HG03280 (cell line): ENCODE results near the gene THAP3.

Experiments
- ATAC-seq: cut with Tn5 transposase; IDR thresholded peaks from one replicate; pipeline ENCODE4 v1.9.1; 2021; ENCODE audit warnings: mild to moderate bottlenecking, moderate library complexity; ENCODE audit not compliant: unreplicated experiment

Gene THAP3

GRCh38 chr1:6603915-6604558, 20.6 kb upstream of the THAP3 start:
- no peak for ATAC-seq

GRCh38 chr1:6612641-6613360, 11.9 kb upstream of the THAP3 start:
- ATAC-seq = no peak

GRCh38 chr1:6613361-6614018, 11.2 kb upstream of the THAP3 start, which contains the start of gene PHF13:
Gene PHF13, plus strand, starts transcription at chr1:6613731. Its CDS starts 336 bp downstream, at chr1:6614067.
- ATAC-seq = peak; percentile 91

GRCh38 chr1:6614019-6614928, 10.4 kb upstream of the THAP3 start:
- no peak for ATAC-seq

DNA sequence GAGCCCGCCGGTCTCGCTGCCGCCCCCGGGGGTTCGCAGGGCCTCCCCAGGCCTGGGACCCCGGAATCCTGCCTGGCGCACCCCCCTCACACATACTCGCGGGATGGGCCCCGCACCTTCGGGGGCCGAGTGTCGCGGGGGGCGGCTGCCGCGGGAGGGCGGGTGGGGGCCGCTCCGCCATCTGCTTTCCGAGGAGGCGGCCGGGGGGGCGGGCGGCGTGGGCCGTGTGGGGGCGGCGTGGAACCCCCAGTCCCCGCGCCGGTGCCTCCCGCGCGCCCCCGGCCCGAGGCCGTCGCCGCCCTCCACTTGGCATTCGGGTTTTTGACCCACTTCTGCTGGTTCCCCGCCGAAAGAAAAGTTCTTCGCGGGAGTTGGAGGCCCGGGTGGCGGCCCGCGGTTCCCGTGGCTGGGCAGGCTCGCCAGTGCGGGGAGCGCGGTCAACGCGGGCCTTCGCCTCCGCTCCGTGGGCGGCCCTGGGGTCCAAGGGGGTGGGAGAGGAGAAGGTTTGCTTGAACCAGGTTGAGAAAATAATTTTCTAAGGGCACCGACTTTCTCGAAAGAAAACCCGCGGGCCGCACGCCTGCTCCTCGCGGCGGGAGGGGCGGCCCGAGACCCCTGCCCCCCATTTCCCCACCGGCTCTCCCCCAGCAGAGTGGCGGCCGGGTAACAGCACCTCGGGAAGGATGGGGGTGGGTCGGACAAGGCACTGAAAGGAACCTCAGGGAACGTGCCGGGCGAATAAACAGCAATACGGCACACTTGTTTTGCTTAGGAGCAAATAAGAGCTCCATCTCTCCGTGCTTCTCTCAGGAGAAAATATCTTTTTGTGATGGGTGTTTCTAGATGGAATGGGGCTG, 9.5 kb upstream of the THAP3 start:
- no peak for ATAC-seq

- no peak for ATAC-seq
These were observed 5.6 kb upstream of the THAP3 start for GRCh38 chr1:6619045-6619444.

DNA sequence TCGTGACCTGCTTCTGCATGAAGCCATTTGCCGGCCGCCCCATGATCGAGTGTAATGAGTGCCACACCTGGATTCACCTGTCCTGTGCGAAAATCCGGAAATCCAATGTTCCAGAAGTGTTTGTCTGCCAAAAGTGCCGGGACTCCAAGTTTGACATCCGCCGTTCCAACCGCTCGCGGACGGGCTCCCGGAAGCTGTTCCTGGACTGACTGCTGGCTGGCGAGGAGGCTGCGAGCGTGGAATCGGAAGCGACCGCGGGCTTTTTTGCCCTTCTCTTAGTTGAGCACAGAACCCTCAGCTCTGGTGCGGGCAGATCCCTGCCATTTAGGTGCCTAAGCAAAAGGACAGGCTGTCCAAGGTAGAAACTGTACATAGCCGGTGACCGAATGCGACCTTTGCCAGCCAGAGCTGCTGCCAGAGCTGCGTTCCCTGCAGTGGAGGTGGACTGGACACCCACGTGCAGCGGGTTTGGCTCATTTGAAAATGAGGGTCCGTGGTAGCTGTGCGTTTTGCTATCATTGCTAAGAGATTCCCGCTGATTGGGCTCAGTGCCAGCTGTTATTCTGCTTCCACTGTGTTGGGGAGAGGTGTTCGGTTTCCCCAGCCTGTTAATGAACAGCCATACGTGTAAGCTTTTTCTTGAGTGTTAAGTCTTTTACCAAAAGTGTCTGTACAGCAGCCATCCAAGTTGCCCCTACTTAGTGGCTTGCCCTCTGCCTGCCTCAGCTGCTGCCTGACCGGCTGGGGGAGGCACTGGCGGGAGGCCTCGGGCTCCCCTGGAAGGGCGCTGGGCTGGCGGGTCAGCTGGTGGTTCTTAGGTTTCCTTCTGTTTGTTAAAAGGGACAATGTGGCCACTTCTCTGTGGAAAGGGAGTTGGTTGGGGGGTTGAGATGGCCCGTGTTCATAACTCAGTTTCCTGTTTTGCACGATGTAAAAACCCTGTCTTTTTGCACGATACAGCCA, 3.0 kb upstream of the THAP3 start:
- ATAC-seq = no peak

DNA sequence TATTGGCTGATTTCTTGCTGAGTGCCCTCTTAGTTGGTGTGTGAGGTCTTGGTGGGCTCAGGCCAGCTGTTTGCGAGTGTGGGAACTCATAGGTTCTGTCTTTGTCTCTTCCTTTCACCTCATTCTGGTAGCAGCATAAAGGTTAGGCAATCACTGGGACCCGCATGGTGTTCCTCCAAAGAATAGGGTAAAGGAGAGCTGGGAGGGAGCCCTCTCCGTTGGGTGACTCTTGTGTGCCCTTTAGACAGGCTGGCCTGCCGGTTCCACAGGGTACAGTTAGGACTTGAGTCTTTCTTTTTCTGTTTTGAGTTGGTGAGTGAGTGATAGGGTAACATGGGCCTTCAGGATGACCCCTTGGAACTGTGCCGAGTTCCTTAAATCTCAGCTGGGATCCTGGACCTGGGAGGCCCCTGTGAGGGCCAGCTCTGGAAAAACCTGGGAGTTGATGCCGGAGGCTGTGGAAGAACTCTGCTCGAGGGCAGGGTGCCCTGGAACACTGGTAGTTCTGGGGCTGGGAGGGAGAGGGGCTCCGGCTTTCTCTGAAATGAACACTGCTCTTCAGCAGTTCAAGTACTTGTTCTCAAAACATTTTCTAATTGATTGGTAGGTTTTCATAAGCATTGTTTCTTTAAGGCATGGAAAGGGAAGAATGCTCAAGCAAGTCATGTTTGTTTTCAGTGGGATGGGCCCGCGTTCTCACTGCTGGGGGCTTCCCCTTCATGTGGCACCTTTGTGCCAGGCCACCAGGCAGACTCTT, 2.1 kb upstream of the THAP3 start:
- ATAC-seq = no peak

DNA sequence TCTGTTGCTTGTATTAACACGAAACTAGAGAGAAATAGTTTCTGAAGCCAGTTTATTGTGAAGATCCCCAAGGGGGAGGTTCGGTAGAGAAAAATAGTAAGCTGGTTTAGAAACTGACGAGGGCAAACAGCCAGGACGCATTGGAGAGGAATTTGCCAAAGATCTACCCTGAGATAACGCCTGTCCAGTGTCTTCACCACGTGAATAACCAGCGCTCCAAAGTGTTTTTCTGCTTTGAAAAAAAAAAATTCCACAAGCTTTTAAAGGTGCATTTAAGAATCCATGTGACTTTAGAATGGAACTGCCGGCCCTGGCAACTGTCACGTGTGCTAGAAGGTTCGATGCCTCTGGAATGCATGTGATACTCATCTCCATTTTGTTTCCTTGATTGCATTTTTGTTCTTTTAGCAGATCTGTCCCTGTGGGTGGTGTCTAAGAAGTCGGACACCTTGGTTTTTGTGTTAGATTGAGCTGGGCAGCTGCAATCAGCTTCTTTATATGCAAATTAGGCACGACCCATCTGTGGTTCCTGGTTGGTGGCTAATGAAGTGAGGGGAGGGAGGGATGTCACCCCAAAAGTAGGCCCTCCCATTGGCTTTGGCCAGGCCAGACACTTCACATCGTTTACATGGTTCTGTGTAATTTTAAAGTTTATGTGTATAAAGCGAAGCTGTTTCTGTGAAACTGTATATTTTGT, 1.3 kb upstream of the THAP3 start:
- ATAC-seq = no peak

DNA sequence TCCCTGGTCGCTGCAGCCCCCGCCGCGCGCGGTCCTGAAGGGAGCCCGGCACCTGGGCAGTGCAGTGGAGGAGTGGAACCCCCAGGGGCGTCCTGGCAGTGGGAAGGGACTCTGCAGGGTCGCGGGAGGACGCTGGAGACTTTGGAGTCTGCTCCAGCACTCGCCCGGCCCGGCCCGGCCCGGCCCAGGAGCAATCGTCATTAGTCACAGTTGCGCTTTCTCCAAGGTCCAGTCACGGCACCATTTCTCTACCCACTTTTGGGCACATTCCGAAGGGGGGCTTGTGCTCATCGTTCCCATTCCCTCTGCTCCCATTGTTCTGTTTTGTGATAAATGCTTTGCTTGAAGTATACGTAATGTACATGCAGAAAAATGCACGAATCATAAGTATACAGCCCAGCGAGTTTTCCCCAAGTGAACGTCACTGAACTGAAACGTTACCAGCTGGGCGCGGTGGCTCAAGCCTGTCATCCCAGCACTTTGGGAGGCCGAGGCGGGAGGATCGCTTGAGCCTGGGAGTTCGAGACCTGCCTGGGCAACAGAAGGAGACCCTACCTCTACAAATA, 999 bp downstream of the THAP3 start:
- peak; percentile 4 for ATAC-seq

DNA sequence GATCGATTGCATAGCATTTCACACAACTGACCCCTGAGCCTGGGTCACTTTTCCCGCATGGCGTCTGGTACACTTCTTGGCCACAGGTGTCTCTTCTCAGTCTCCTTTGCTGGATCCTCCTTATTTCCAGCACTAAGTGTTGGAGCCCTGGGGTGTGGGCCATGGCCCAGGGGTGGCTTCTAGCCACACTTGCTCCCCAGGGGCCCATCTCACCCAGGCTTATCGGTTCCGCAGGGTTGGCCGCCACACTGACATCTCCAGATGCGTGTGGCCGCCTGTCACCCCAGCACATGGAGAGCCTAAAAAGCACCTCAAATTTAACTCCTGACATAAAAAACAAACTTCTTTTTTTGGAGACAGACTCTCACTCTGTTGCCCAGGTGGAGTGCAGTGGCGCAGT, 2.4 kb downstream of the THAP3 start:
- no peak for ATAC-seq

- no peak for ATAC-seq
These were observed 3.3 kb downstream of the THAP3 start for GRCh38 chr1:6627841-6628545.

DNA sequence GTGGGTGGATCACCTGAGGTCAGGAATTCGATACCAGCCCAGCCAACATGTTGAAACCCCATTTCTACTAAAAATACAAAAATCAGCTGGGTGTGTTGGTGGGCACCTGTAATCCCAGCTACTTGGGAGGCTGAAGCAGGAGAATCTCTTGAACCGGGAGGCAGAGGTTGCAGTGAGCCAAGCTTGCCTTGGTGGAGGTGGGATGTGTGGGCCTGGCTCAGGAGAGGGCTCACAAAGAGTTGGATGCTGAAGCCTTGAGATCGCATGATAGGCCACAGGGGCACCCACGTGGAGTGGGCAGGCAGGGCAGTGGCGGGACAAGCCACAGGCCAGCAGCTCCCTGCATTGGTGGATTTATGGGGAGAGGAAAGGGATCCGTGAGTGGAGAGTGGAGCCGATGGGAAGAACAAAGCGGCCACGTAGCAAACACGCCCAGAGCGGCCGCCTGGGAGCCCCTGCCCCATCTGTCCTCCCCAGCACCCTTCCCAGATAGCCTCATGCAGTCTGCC, 4.4 kb downstream of the THAP3 start:
- ATAC-seq = no peak

GRCh38 chr1:6630027-6630426, 5.4 kb downstream of the THAP3 start:
- ATAC-seq = no peak

DNA sequence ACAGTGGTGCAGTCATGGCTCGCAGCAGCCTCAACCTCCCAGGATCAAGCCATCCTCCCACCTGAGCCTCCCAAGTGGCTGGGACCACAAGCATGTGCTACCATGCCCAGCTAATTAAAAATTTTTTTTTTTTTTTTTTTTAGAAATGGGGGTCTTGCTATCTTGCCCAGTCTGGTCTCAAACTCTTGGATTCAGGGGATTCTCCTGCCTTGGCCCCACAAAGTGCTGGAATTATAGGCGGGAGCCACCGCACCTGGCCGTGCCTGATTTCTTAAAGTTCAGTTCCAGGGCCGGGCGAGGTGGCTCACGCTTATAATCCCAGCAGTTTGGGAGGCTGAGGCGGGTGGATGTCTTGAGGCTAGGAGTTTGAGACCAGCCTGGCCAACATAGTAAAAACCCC, 6.4 kb downstream of the THAP3 start:
- no peak for ATAC-seq
